ENCODE results near the gene LHX1.

Gene LHX1

GRCh38 chr17:36935671-36936454 is 1.4 kb upstream of the LHX1 start:
- H3K9me3 ChIP-seq (ENCODE audit: control insufficient read depth, insufficient read depth, low read depth, low read length): no peaks in the 10 kb centered on the region
- H3K27ac ChIP-seq (ENCODE audit: extremely low read depth, low read depth, low read length): peak overlapping the region; percentile 73
- POLR2A ChIA-PET: interaction anchor here (0.6 to 6.6 kb wide), 18 partner anchors 8 to 286 kb away, joined by 3 to 92 read pairs (median 6); partner anchors contain the start of gene AATF
- peaks cover 0 to 15% of the 10 kb centered on the region in 2 experiments; a peak in 1 of 3 replicates for H3K36me3 ChIP-seq (ENCODE audit: control insufficient read depth in 2 of 2, insufficient read depth in 1 of 2, low read length in 2 of 2)
- CTCF ChIA-PET: interaction anchor here (3.7 kb wide), 1 partner anchor 111 kb away, joined by 18 read pairs; no protein-coding TSS in a partner anchor
- H3K4me3 ChIP-seq (ENCODE audit: low read depth, low read length): peak overlapping the region; percentile 69
- H3K4me1 ChIP-seq (ENCODE audit: control insufficient read depth, insufficient read depth, low read length): peaks cover 16% of the 10 kb centered on the region
- no peak for TF ChIP-seq ZNF19 (tag by site-specific recombination; IDR thresholded peaks at IDR 0.05; ENCODE audit: low read depth)
- no peak for TF ChIP-seq ZNF785 (tag by site-specific recombination; IDR thresholded peaks at IDR 0.05)
- no peak for TF ChIP-seq SCRT1 (tag by site-specific recombination; IDR thresholded peaks at IDR 0.05; ENCODE audit: borderline replicate concordance)
- no peak for TF ChIP-seq ZNF549 (tag by site-specific recombination; IDR thresholded peaks at IDR 0.05)
- TF ChIP-seq ZBTB44 (tag by site-specific recombination; IDR thresholded peaks at IDR 0.05): peak; percentile 41; the same call in 1 of the 2 replicates
- TF ChIP-seq ZNF514 (tag by site-specific recombination; IDR thresholded peaks at IDR 0.05): no peak
- 0 out of 2 replicates have a peak, but pooled peaks have one; percentile 18 for TF ChIP-seq ZNF639 (tag by site-specific recombination; IDR thresholded peaks at IDR 0.05)
- TF ChIP-seq ZNF112 (tag by site-specific recombination; IDR thresholded peaks at IDR 0.05): no peak
- TF ChIP-seq ZNF366 (tag by site-specific recombination; conservative IDR thresholded peaks at IDR 0.05): peak; percentile 51; the same call in 1 of the 2 replicates
- TF ChIP-seq ZNF624 (tag by site-specific recombination; IDR thresholded peaks at IDR 0.05): no peak; the same call in 1 of the 2 replicates
- TF ChIP-seq ZNF837 (tag by site-specific recombination; IDR thresholded peaks at IDR 0.05): peak; percentile 58; the same call in 1 of the 2 replicates
- no peak for TF ChIP-seq ZNF10 (tag by site-specific recombination; IDR thresholded peaks at IDR 0.05)
- peak; percentile 77 for TF ChIP-seq PATZ1 (tag by site-specific recombination; IDR thresholded peaks at IDR 0.05)
- TF ChIP-seq ZFP69B (tag by site-specific recombination; IDR thresholded peaks at IDR 0.05): 0 out of 2 replicates have a peak, but pooled peaks have one; percentile 4
- TF ChIP-seq TRIM28 (IDR thresholded peaks at IDR 0.05; ENCODE audit: borderline replicate concordance, low read length): no peak
- TF ChIP-seq YY1 (tag by site-specific recombination; IDR thresholded peaks at IDR 0.05): no peak
- no peak for TF ChIP-seq ZNF266 (tag by site-specific recombination; IDR thresholded peaks at IDR 0.05; ENCODE audit: low read depth)
- no peak for TF ChIP-seq ZFP41 (tag by site-specific recombination; IDR thresholded peaks at IDR 0.05; ENCODE audit: borderline replicate concordance)
- no peak for TF ChIP-seq PRDM6 (tag by site-specific recombination; IDR thresholded peaks at IDR 0.05)
- TF ChIP-seq TSHZ1 (tag by site-specific recombination; IDR thresholded peaks at IDR 0.05; ENCODE audit: borderline replicate concordance): no peak; the same call in 1 of the 2 replicates
- TF ChIP-seq ZNF621 (tag by site-specific recombination; IDR thresholded peaks at IDR 0.05): no peak
- TF ChIP-seq CTCF (tag by site-specific recombination; IDR thresholded peaks at IDR 0.05): no peak
- TF ChIP-seq FEZF1 (tag by site-specific recombination; IDR thresholded peaks at IDR 0.05): no peak
- no peak for TF ChIP-seq ZNF404 (tag by site-specific recombination; IDR thresholded peaks at IDR 0.05)
- TF ChIP-seq KLF8 (tag by site-specific recombination; IDR thresholded peaks at IDR 0.05): peak; percentile 32; the same call in 1 of the 2 replicates

Data from HEK293 (cell line).